ENCODE results near the gene MAGEH1.
"Not testable (repeated sequence)": the region's sequence is repeated elsewhere in the genome, so short reads cannot be mapped to it uniquely, and the experiment has no call there.

Gene MAGEH1

GRCh38 chrX:55451990-55452832, at the start of gene MAGEH1:
MAGEH1 (plus strand) TSS chrX:55452127; CDS start chrX:55452375, 248 bp downstream.
- peak; percentile 18 for DNase-seq

GRCh38 chrX:55427079-55427478, 24.8 kb upstream of the MAGEH1 start:
- not testable (repeated sequence) for DNase-seq

DNA sequence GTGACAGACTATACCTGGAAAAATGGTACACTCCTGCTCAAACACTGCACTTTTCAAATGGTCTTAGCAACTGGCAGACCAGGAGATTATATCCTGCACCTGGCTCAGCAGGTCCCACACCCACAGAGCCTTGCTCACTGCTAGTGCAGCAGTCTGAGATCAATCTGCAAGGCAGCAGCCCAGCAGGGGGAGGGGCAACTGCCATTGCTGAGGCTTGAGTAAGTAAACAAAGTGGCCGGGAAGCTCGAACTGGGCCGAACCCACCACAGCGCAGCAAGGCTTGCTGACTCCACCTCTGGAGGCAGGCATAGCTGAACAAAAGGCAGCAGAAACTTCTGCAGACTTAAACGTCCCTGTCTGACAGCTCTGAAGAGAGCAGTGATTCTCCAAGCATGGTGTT, 8.5 kb upstream of the MAGEH1 start:
- not testable (repeated sequence) for DNase-seq

DNA sequence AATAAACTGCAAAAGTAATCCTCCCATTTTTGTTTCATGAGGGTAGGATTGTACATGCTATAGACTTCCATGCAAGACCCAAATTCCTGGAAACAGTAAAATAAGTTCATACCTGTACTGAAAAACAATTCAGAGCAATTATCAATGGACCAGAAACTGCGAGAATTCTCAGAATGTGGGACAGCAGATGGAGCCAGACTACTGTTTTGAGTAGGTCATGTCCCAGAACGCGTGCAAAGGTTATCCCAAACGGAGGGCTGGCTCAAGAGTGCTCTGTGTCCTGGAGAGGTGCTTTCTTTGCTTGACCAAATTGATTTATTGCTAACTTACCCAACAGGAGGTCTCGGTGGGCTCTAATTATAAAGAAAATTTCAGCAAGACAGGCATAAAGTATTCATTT, 1.7 kb upstream of the MAGEH1 start:
- no peak for DNase-seq

GRCh38 chrX:55451141-55451540, 786 bp upstream of the MAGEH1 start:
- no peak for DNase-seq

DNA sequence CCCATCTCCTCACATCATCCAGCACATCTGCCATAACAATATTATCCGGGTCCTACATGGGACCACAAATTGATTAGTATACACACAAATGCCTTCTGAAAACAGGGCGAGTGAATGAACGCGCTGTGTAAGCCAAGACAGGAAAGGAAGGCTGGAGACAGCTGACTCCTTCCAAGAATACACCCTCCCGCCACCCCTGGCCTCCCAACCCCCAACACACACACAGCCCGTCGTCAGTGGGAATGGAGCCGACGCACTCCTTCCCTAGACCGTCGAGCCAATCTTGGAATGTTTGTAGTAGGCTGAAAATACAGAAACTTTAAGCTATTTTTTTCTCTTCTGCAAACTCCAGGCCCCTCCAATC, 319 bp upstream of the MAGEH1 start:
- DNase-seq: no peak

DNA sequence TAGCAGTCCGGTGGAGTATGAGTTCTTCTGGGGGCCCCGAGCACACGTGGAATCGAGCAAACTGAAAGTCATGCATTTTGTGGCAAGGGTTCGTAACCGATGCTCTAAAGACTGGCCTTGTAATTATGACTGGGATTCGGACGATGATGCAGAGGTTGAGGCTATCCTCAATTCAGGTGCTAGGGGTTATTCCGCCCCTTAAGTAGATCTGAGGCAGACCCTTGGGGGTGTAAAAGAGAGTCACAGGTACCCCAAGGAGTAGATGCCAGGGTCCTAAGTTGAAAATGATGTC, 852 bp downstream of the MAGEH1 start:
- DNase-seq: no peak

GRCh38 chrX:55455708-55456107, 3.8 kb downstream of the MAGEH1 start:
- DNase-seq: not testable (repeated sequence)

GRCh38 chrX:55459426-55459825, 7.5 kb downstream of the MAGEH1 start:
- DNase-seq: not testable (repeated sequence)

GRCh38 chrX:55459926-55460325, 8.0 kb downstream of the MAGEH1 start:
- not testable (repeated sequence) for DNase-seq

GRCh38 chrX:55464050-55464449, 12.1 kb downstream of the MAGEH1 start:
- DNase-seq: not testable (repeated sequence)

DNA sequence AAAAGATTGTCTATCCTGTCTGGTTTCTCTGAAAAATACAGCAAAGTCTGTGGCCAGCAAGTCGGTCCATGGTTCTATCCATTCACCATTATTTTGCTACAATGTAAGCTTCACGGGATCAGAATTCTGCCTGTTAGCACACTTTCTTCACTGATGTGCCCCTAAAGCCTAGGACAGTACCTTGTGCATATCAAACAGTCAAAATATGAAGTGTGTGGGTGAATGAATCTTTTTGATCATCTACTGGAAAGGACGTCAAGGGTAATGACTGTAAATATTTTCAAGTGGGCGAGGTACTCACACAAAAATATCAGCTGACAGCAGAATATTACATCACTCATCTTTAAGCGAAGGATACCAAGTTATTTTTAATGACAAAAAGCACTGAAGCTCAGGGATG, 13.2 kb downstream of the MAGEH1 start:
- DNase-seq: not testable (repeated sequence)

- not testable (repeated sequence) for DNase-seq
Observed at GRCh38 chrX:55465791-55466190, 13.9 kb downstream of the MAGEH1 start.

DNA sequence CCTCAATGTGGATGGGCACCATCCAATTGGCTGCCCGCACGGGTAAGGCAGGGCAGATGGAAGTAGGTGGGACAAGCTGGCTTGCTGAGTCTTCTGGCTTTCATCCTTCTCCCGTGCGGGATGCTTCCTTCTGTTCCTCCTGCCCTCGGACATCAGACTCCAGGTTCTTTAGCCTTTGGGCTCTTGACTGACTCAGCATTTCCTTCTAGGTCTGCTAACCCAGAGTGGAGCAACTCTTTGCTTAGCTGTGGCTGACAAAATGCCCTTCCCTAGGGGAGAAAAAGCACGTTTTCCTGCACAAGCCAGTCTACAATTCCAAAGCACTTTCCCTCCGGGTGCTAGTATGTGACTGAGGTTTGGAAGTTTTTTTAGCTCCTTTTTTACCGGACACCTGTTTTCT, 28.0 kb downstream of the MAGEH1 start:
- DNase-seq: not testable (repeated sequence)

- no peak for DNase-seq
Observed at GRCh38 chrX:55480390-55481062, 28.6 kb downstream of the MAGEH1 start.

- no peak for DNase-seq
Observed at GRCh38 chrX:55484948-55485347, 33.0 kb downstream of the MAGEH1 start.

DNA sequence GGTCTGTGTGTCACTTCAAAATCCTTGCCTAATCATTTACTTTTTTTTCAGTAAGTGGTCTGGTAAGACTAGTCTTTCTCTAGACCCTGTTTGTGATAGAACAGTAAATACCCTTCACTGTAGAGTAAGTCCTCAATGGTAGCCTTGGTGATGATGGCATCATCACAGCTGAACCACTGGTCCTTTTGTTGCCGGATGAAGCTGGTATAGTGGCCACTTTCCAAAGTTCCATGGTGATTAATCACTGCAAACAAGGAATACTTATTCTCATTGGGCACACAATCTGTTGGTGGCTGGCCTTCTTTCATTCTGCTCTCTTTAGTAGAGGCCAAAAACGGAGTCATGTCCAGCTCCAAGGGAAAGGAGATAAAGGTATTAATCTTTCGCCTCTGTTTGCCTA, 34.8 kb downstream of the MAGEH1 start:
- DNase-seq: no peak

DNA sequence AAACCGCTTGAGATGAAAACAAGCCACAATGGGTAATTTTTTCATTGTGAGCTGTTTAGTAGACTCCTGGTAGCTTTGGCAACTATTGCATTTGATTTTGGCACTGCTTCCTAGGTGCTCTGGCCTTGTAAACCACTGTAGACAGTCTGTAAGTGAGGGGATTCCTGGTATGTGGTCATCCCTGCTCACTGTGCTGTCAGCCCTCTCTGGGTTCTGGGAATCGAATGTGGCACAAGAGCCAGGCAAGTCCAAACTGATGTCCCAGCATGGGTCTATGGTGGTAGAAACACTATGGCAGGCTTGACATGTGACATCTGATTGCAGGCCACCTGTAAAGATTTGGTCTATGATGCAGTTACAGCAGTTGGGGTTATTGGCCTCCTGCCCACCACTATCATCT, 35.2 kb downstream of the MAGEH1 start:
- DNase-seq: no peak

DNA sequence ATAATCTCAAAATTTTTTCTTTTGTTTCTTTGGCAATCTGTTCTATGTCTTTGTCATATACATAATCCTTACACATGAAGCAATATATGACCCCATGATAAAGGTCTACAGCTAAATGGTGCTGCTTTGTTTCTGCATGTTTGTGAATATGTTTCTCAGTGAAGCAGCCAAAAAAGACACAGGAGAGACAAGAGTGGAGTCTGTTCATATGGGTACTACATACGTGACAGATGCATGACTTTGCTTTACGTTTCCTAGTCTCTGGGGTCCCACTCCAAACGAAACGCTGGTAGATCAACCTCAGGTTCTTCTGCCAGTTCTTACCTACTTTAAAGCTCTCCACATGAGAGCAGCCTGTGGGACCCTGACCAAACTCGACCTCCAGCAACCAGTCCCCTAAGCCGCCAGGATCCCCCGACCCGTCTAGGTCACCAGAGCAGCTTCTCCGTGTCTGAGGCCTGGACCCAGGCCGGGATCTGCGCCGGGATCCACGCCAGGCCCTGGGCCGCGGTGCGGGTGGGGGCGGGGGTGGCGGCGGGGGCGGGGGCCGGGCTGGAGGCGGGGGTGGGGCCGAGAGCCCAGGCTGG, 36.2 kb downstream of the MAGEH1 start:
- no peak for DNase-seq

- DNase-seq: no peak
Observed at GRCh38 chrX:55488593-55489313, 36.8 kb downstream of the MAGEH1 start.

- no peak for DNase-seq
Observed at GRCh38 chrX:55489314-55490009, 37.5 kb downstream of the MAGEH1 start, which contains the start of gene USP51. USP51 (minus strand) TSS chrX:55489848; CDS start chrX:55488939, 909 bp downstream.

DNA sequence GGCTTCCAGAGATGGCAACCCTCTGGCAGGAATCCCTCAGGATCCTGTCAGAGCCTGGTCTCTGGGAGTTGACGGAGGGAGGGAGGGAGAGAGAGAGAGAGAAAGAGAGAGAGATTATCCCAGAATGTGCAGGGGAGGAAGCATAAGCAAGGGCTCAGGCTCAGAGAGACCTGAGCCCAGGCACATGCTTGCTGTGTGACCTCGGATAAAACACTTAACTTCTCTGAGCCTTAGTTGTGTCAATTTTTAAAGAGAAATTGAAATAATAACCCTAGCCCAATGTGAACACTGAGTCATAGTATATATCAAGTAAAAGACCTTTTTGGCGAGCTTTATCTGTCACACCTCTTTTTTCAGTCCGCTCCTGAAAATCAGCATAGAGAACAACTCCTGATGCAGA, 38.2 kb downstream of the MAGEH1 start:
- DNase-seq: no peak

DNA sequence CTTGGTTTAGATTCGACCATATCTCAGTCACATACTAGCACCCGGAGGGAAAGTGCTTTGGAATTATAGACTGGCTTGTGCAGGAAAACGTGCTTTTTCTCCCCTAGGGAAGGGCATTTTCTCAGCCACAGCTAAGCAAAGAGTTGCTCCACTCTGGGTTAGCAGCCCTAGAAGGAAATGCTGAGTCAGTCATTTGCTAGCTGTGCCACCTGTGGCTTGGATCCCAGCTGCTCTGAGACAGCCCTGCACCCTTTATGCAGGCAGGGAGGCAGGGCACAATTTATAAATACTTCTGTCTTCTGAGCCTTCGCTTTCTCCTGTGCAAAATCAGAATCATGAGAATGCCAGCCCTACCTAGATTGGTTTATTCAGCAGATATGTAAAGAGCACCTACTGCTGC, 39.0 kb downstream of the MAGEH1 start:
- DNase-seq: no peak
